Transverse colon (tissue), 4 donors: Measurements from ENCODE around the gene LARGE1. TPM values are rescaled to one million over a fixed set of nuclear protein-coding genes. Genes with fewer than 3 reads are reported as not detected.

Experiments used
- DNase-seq: peaks from one replicate; pipeline ENCODE4 v3.0.0-alpha.2; 2019
- H3K27ac ChIP-seq, 4 donors: fragments of 200-600 bp; sonication (generic); 2 replicates each; pipeline ENCODE4 v1.5.1; 2016 to 2018; ENCODE audit warnings: inconsistent platforms in 4 of 4
- H3K27me3 ChIP-seq: fragments of 200-600 bp; sonication (generic); 2 replicates; pipeline ENCODE4 v1.5.1; 2017; ENCODE audit warnings: inconsistent platforms
- H3K36me3 ChIP-seq, 4 donors: fragments of 200-600 bp; sonication (generic); 2 replicates each; pipeline ENCODE4 v1.5.1; 2017 to 2019; ENCODE audit warnings: inconsistent platforms in 4 of 4
- H3K4me1 ChIP-seq, 4 donors: fragments of 200-600 bp; sonication (generic); 2 replicates each; pipeline ENCODE4 v1.5.1; 2017 to 2020; ENCODE audit warnings: inconsistent platforms in 4 of 4
- H3K4me3 ChIP-seq, 4 donors: fragments of 200-600 bp; sonication (generic); 1 replicate in 1 of 4; 2 replicates in 3 of 4; pipeline versions ENCODE4 v1.5.1 to v1.6.1; 2017 to 2019; ENCODE audit warnings: inconsistent platforms in 4 of 4
- H3K9me3 ChIP-seq, 2 donors: fragments of 200-600 bp; sonication (generic); 2 replicates each; pipeline ENCODE4 v1.5.1; 2017 to 2019; ENCODE audit warnings: inconsistent platforms in 2 of 2
- CTCF ChIP-seq, 5 experiments: fragments of 200-600 bp in 3 of 5; fragments of 450-650 bp in 2 of 5; sonication (generic) in 3 of 5; IDR thresholded peaks; 1 replicate in 2 of 5; 2 replicates in 3 of 5; pipeline ENCODE4 v1.5.1; 2016 to 2017; ENCODE audit warnings: antibody characterized with exemption in 5 of 5, inconsistent platforms in 3 of 5, mild to moderate bottlenecking in 2 of 5, moderate library complexity in 1 of 5
- EP300 ChIP-seq: sonication (generic); formaldehyde crosslinking; IDR thresholded peaks from one replicate; pipeline ENCODE4 v1.6.1; 2017; ENCODE audit warnings: antibody characterized with exemption, low read depth
- POLR2A ChIP-seq: fragments of 450-650 bp; IDR thresholded peaks from one replicate; pipeline ENCODE4 v1.6.1; 2016; ENCODE audit warnings: antibody characterized with exemption, mild to moderate bottlenecking, moderate library complexity
- POLR2AphosphoS5 ChIP-seq, 3 donors: sonication (generic); formaldehyde crosslinking; IDR thresholded peaks; one replicate each; pipeline ENCODE4 v1.6.1; 2016; ENCODE audit warnings: antibody characterized with exemption in 3 of 3
- WGBS, 2 donors: methylation state at CpG; one replicate each; pipeline ENCODE4 v1.1.5; 2018; ENCODE audit warnings: low coverage in 1 of 2; 5-methylcytosine and 5-hydroxymethylcytosine counted together
- in situ Hi-C, 4 donors: fragments of 200-750 bp; cut with MboI; loops; one replicate each; pipeline versions ENCODE4 v1.15.0 to v1.15.1; 2017; ENCODE audit warnings: low sequenced_read_pairs in 3 of 4, low pct_ligation_motif_present in 1 of 4, low pct_unique_long_range_greater_than_20kb in 1 of 4
- intact Hi-C: fragments of 100-400 bp; cut with DNase I; formaldehyde crosslinking; loops from one replicate; pipeline ENCODE4 v1.15.1; 2023; ENCODE audit warnings: low total_unique reads
- total RNA-seq, 4 donors: library from RNA; depleted of rRNA; stranded (reverse); fragments of >200 nt; gene quantifications; one replicate each; pipeline ENCODE4 v1.1.0, GENCODE V29; 2016

Gene LARGE1
- total RNA-seq, 4 donors from 2014 or later = 46.5 to 304 (median 80.5) TPM

- intact Hi-C loops (no loop called here), in situ Hi-C loops (no loop called here)
- no peaks in the 10 kb centered on the region for H3K27me3 ChIP-seq
- no peaks in the 10 kb centered on the region for H3K36me3 ChIP-seq
- WGBS, 2 donors = 87 to 89% methylated on average over 3 to 4 of the region's 4 CpGs
- no peak overlapping the region for H3K4me3 ChIP-seq
- H3K27ac ChIP-seq = no peak overlapping the region
- no peak for DNase-seq
- TF ChIP-seq CTCF (IDR thresholded peaks at IDR 0.05) (no peak), POLR2AphosphoS5 (IDR thresholded peaks at IDR 0.05) (no peak), EP300 (no peak), POLR2A (no peak)
- no peaks in the 10 kb centered on the region for H3K9me3 ChIP-seq
- no peaks in the 10 kb centered on the region for H3K4me1 ChIP-seq
Observed at GRCh38 chr22:33476206-33476605, 444.1 kb downstream of the LARGE1 start.

GRCh38 chr22:33474587-33474986 is 445.7 kb downstream of the LARGE1 start:
- intact Hi-C loops (no loop called here), in situ Hi-C loops (no loop called here)
- DNase-seq = no peak
- no peak for TF ChIP-seq EP300
- no peak for TF ChIP-seq CTCF (IDR thresholded peaks at IDR 0.05)
- no peak for TF ChIP-seq POLR2AphosphoS5 (IDR thresholded peaks at IDR 0.05)
- no peak for TF ChIP-seq POLR2A
- H3K4me1 ChIP-seq = no peaks in the 10 kb centered on the region
- H3K36me3 ChIP-seq = no peaks in the 10 kb centered on the region
- no peaks in the 10 kb centered on the region for H3K27me3 ChIP-seq
- WGBS, 2 donors = 90% methylated on average over 1 of the region's 1 CpG; no CpG with 5 or more reads in 1 of the 2 donors
- H3K4me3 ChIP-seq = no peak overlapping the region
- no peaks in the 10 kb centered on the region for H3K9me3 ChIP-seq
- H3K27ac ChIP-seq = no peak overlapping the region

- Histone ChIP-seq H3K4me3 (no peak overlapping the region), H3K4me1 (no peaks in the 10 kb centered on the region), H3K27ac (no peak overlapping the region), H3K36me3 (no peaks in the 10 kb centered on the region), H3K27me3 (no peaks in the 10 kb centered on the region), H3K9me3 (no peaks in the 10 kb centered on the region)
- TF ChIP-seq POLR2AphosphoS5 (IDR thresholded peaks at IDR 0.05) = no peak
- no peak for TF ChIP-seq CTCF (IDR thresholded peaks at IDR 0.05)
- no peak for TF ChIP-seq EP300
- no peak for TF ChIP-seq POLR2A
- 64 to 70% methylated on average over 8 to 9 of the region's 9 CpGs for WGBS, 2 donors
- in situ Hi-C loops (no loop called here), intact Hi-C loops (no loop called here)
- DNase-seq = no peak
Observed at GRCh38 chr22:33472462-33473344, 447.6 kb downstream of the LARGE1 start.

GRCh38 chr22:33470456-33470855 is 449.8 kb downstream of the LARGE1 start:
- Histone ChIP-seq H3K9me3 (no peaks in the 10 kb centered on the region), H3K4me3 (no peak overlapping the region), H3K4me1 (no peaks in the 10 kb centered on the region), H3K27ac (no peak overlapping the region), H3K27me3 (no peaks in the 10 kb centered on the region), H3K36me3 (no peaks in the 10 kb centered on the region)
- TF ChIP-seq EP300 (no peak), POLR2AphosphoS5 (IDR thresholded peaks at IDR 0.05) (no peak), POLR2A (no peak), CTCF (IDR thresholded peaks at IDR 0.05) (no peak)
- intact Hi-C loops = no loop called here
- no peak for DNase-seq
- in situ Hi-C loops = no loop called here
- 66 to 70% methylated on average over 3 to 6 of the region's 6 CpGs for WGBS, 2 donors
